Measurements from ENCODE around the gene RIBC2. TPM values are rescaled to one million over a fixed set of nuclear protein-coding genes. Genes with fewer than 3 reads are reported as not detected.

RIBC2 gene
- total and polyA plus RNA-seq, 2 of the 13 experiments (the other 11 are each of a cell fraction or from before 2014, with no cell fraction given) = 0.55 TPM; not detected in 1

DNA sequence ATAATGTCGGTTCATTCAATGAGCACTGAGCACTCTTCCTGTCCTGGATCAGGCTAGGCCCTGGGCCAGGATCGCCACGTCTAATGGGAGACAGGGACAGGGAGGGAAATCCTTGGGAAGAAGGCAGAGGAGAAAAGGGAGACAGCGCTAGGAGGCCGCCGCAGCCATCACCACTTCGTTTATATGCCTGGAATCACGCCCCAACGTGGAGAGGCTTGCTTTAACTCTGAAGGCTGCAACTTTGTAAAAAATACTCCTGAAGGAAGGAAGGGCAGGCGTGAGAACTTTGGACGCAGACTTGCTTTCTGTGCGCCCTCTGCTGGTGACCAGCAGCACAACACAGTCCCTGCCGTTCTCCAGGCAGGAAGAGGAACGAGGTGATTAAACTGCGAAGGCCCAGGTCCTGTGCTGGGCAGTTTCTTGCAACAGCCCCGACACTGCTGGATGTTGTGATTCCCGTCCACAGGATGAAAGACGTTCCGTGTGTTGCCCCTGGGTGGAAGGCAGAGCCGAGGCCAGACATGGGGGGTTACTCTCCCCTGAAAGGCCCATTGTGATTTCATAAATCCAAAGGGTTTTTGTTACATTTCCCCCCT, 22.1 kb downstream of the RIBC2 start (continued):
- peak; percentile 63 for TF ChIP-seq HNF1B (CRISPR knock-in tag; IDR thresholded peaks at IDR 0.05)
- no peak for TF ChIP-seq JUNB (CRISPR knock-in tag; IDR thresholded peaks at IDR 0.05; ENCODE audit: borderline replicate concordance)
- peak; percentile 23; the same call in 1 of the 2 replicates for TF ChIP-seq RXRA (CRISPR knock-in tag; IDR thresholded peaks at IDR 0.05)
- peak; percentile 65; the same call in 1 of the 2 replicates for TF ChIP-seq ZNF761 (CRISPR knock-in tag; conservative IDR thresholded peaks at IDR 0.05)
- peak; percentile 40; the same call in 1 of the 2 replicates for TF ChIP-seq CEBPG (CRISPR knock-in tag; IDR thresholded peaks at IDR 0.05)
- TF ChIP-seq STAG1 (CRISPR knock-in tag; IDR thresholded peaks at IDR 0.05) = peak; percentile 93
- 0 out of 2 replicates have a peak, but pooled peaks have one; percentile 53 for TF ChIP-seq ZNF160 (CRISPR knock-in tag; IDR thresholded peaks at IDR 0.05)
- TF ChIP-seq ZNF205 (CRISPR knock-in tag; IDR thresholded peaks at IDR 0.05) = peak; percentile 55; the same call in 1 of the 2 replicates
- 0 out of 2 replicates have a peak, but pooled peaks have one; percentile 46 for TF ChIP-seq ZNF792 (CRISPR knock-in tag; IDR thresholded peaks at IDR 0.05)
- peak; percentile 61; the same call in 1 of the 2 replicates for TF ChIP-seq ZNF772 (CRISPR knock-in tag; IDR thresholded peaks at IDR 0.05)
- 0 out of 2 replicates have a peak, but pooled peaks have one; percentile 41 for TF ChIP-seq MXD4 (CRISPR knock-in tag; IDR thresholded peaks at IDR 0.05)
- TF ChIP-seq ZNF276 (CRISPR knock-in tag; IDR thresholded peaks at IDR 0.05; ENCODE audit: low read depth) = peak; percentile 65; the same call in 1 of the 2 replicates
- TF ChIP-seq CEBPB (IDR thresholded peaks at IDR 0.05; ENCODE audit: borderline replicate concordance, low read depth, low read length) = peak; percentile 22; the same call in 1 of the 2 replicates
- TF ChIP-seq FOSL2 (CRISPR knock-in tag; IDR thresholded peaks at IDR 0.05) = peak; percentile 29; the same call in 1 of the 2 replicates
- TF ChIP-seq, protein P1, sequence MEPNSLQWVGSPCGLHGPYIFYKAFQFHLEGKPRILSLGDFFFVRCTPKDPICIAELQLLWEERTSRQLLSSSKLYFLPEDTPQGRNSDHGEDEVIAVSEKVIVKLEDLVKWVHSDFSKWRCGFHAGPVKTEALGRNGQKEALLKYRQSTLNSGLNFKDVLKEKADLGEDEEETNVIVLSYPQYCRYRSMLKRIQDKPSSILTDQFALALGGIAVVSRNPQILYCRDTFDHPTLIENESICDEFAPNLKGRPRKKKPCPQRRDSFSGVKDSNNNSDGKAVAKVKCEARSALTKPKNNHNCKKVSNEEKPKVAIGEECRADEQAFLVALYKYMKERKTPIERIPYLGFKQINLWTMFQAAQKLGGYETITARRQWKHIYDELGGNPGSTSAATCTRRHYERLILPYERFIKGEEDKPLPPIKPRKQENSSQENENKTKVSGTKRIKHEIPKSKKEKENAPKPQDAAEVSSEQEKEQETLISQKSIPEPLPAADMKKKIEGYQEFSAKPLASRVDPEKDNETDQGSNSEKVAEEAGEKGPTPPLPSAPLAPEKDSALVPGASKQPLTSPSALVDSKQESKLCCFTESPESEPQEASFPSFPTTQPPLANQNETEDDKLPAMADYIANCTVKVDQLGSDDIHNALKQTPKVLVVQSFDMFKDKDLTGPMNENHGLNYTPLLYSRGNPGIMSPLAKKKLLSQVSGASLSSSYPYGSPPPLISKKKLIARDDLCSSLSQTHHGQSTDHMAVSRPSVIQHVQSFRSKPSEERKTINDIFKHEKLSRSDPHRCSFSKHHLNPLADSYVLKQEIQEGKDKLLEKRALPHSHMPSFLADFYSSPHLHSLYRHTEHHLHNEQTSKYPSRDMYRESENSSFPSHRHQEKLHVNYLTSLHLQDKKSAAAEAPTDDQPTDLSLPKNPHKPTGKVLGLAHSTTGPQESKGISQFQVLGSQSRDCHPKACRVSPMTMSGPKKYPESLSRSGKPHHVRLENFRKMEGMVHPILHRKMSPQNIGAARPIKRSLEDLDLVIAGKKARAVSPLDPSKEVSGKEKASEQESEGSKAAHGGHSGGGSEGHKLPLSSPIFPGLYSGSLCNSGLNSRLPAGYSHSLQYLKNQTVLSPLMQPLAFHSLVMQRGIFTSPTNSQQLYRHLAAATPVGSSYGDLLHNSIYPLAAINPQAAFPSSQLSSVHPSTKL (CRISPR knock-in tag; IDR thresholded peaks at IDR 0.05) = peak; percentile 61
- TF ChIP-seq GMEB2 (CRISPR knock-in tag; IDR thresholded peaks at IDR 0.05; ENCODE audit: low read depth) = no peak
- TF ChIP-seq E2F2 (CRISPR knock-in tag; IDR thresholded peaks at IDR 0.05; ENCODE audit: borderline replicate concordance) = no peak
- no peak for TF ChIP-seq CBFB (CRISPR knock-in tag; IDR thresholded peaks at IDR 0.05)
- no peak for TF ChIP-seq ZBTB7B (CRISPR knock-in tag; IDR thresholded peaks at IDR 0.05)
- no peak for TF ChIP-seq JUND (CRISPR knock-in tag; IDR thresholded peaks at IDR 0.05)
- no peak for TF ChIP-seq IKZF1 (IDR thresholded peaks at IDR 0.05)

Data from HepG2 (cell line).